Measurements from ENCODE around the gene AGFG1.

The AGFG1 gene
- total RNA-seq: 117 to 548 (median 153) reads per million in 3 experiments

GRCh38 chr2:227471924-227472264, at the start of gene AGFG1:
Gene AGFG1, plus strand, starts transcription at chr2:227472156. Its CDS starts 266 bp downstream, at chr2:227472422.
- DNase-seq: peak; percentile 78

DNA sequence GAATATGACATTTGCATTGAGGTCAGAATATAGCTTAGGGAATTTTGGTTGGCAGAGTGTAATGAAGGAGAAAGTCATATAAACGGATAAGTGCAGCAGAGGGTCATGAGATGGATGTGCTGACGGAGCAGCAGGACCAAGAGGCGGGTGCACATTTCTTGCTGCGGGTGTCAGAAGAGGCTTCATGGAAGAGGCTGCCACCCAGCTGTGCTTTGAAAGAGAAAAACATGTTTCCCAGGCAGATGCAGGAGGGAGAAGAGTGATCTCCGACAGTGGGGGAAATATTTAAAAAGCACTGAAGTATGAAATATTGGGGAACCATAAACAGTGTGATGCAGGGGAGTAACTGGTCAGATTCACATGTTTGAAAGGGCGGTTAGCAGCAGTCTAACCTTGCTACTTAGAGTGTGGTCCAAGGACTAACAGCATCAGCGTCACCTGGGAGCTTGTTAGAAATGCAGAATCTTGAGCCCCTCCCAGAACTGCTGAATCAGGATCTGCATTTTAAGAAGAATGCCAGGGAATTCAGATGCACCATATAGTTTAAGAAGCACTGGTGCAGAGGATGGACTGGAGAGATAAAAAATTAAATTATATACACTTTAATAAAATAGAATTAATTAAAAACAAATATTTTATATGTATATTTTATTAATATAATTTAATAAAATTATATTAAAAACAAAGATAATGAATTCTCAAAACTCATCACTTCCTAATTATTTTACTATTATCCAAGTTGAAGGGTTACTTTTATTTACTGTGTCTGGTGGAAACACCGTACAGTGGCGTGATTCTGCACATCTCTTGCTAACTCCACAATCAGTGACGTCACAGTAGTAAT, 48.1 kb upstream of the AGFG1 start:
- DNase-seq: no peak

DNA sequence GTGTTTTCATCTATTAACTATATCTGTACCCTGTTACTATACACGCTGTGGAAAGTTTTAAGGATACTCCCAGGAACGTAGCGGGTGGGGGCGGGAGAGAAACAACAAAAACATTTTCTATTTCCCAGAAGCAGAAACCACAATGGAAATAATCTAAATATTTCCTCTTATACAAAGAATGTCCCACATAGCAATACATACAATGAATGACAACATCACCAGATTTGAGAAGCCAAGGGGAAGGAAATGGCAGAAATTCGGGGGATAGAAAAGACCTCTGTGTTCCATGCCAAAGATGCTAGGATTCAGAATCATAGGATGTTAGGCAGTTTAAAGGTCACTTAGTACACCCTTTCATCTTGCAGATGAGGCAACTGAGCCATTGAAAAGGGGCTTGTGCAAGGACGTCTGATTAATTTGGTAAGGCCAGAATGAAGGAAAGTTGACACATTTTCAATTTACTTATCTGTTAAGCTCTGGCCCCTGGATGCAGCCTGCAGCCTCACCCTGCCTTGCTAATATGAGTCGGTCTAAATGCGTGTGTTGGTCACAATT, 43.1 kb upstream of the AGFG1 start:
- no peak for DNase-seq

DNA sequence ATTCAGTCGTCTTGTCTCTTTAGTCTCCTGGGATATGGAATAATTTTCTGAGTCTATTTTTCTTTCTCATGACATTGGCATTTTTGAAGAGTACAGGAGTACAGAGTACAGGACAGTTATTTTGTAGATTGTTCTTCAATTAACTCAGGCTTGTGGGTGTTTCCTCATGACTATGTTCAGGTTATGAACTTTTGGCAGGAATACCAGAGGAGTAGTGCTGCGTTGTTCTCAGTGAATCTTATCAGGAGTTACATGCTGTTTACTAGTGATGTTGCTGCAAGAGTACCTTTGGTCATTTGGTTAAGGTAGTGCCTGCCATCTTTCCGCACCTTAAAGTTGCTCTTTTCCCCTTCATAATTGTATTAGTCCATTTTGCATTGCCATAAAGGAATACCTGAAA, 41.3 kb upstream of the AGFG1 start:
- DNase-seq: no peak

GRCh38 chr2:227433171-227433570, 38.8 kb upstream of the AGFG1 start:
- DNase-seq: no peak

DNA sequence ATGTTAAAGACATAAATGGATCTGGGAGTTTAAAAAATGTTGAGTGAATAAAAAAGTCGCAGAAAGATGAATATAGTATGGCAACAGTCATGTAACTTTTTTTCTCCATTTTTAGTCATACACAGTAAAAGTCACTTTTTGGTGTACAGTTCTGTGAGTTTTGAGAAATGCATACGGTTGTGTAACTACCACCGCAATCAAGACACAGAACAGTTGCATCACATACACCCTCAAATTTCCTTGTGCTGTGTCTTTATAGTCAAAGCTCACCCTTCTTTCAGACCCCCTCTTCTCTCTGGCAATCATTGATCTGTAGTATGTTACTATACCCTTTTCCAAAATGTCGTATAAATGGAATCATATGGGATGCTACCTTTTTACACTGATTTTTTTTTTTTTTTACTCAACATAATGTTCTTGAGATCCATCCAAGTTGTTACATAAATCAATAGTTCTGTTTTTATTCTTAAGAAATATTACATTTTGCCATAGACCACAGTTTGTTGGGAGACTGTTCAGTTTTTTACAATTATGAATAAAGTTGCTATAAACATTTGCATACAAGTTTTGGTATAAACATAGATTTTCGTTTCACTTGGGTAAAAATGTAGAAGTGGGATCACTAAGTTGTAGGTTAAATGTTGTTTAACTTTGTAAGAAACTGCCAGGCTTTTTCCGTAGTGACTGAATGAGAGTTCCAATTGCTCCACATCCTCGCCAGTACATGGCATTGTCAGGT, 35.4 kb upstream of the AGFG1 start:
- DNase-seq: no peak

GRCh38 chr2:227439214-227439613, 32.7 kb upstream of the AGFG1 start:
- DNase-seq: no peak

GRCh38 chr2:227442639-227443038, 29.3 kb upstream of the AGFG1 start:
- DNase-seq: no peak

DNA sequence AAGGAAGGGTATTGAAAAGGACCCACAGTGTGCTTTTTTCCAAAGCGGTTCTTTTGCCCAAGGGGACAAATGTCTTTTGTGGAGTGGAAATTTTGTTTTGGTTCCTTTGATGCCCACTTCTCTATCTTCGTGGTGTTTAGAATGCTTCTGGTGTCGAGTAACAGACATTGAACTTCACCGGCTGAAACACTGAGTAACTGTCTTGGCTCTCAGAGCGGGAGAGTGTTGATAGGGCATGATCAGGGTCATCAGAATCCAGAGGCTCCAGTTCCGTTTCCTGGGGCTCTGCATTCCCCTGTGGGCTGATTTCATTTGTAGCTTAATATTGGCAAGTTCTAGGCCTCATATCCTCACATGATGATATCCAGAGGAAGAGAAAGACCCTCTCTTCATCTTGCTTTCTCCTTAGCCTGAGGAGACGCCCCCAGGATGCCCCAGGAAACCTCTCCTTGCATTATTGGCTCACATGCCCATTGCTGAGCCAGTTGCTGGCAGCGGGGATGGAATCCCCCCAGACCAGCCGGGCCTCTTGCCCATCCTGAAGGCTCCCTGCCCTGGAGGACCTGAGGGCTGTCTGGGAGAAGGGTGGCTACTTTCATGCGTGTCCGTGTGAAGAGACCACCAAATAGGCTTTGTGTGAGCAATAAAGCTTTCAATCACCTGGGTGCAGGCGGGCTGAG, 27.9 kb upstream of the AGFG1 start:
- DNase-seq: no peak

DNA sequence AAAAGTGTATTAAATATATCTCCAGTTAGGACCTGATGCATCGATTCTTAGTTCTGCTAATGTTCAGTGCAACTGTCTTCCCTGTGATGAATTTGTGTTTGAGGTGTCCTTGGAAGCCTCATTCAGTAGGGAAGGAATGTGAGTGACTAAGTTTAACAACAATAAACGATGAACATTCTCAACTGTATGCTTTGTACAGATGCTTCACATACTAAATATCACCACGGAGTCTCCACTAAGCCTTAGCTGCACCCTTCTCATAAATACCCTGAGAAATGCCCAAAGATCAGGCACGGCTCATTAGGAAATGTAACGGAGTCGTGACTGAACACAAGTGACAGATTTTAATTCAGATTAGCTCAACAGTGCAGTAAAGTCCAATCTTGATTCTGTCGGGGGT, 24.4 kb upstream of the AGFG1 start:
- no peak for DNase-seq

DNA sequence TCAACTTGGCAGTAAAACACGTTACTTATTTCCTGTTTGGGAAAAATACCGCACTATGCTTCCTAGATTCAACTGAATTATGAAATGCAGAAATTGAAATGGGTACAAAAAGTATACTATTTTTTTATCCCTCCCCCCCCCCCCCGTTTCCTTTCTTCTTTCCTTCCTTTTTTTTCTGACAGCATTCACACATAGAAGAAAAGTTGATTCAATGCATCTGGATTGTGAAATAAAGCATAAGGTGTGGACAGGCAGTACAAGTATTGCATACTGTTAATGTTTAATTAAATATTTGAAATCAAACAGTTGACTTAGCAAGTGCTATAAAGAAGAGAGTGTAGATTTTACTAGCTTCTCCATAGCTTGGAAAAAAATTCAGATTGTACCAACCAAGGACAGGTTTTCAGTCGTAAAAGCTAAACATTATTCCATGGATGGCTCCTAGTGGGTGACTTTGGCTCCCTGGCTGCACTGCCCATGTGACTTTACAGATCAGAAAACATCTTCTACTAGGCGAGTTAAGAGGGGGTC, 21.6 kb upstream of the AGFG1 start:
- no peak for DNase-seq

GRCh38 chr2:227450926-227451654, 20.9 kb upstream of the AGFG1 start:
- no peak for DNase-seq

DNA sequence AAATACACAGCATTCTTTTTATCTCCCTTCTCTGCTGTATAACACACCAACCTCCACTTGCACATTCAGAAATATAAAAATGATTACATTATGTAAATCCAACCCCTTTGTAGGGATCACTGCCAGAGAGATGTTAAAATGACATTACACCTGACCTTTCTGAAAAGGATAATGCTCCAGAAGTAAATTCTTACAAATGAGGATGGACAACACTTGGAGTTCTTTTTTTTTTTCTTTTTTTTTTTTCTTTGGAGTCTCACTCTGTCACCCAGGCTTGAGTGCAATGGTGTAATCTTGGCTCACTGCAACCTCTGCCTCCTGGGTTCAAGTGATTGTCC, 20.3 kb upstream of the AGFG1 start:
- DNase-seq: no peak

DNA sequence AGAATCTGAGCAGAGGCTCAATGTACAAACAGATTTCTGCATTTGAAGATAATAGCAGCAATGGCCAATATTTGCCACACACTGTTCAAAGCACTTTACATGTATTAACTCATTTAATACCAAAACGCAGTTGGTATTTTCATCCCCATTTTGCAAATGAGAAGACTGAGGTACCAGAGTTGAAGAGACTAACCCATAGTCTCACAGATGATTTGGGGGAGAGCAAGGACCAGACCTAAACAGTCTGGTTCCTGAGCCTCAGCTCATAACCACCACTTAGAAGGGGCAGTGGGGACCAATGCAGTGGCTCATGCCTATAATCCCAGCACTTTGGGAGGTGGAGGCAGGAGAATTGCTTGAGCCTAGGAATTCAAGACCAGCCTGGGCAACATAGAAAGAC, 18.1 kb upstream of the AGFG1 start:
- no peak for DNase-seq

DNA sequence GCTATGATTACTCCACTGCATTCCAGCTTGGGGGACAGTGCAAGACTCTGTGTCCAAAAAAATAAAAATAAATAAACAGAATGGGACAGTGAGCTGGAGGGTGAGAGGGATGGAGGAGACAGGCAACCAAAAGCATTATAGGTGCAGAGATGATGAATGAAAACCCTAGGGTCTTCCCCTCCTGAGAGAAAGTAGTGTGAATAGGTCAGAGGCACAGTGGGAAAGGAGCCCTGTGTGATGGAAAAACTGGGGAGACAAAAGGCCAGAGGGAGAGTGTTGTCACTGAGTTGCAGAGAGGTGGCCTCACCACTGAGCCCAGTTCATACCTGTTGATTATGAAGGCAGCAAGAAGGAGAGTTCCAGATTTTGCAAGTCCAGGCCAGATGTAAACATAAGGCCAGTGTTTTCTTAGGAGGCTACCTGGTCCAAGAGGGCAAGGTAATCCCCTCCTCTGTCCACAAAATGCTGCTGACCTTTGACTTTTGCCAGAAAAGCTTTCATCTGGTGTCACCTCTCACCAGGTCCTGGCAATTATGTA, 17.6 kb upstream of the AGFG1 start:
- DNase-seq: no peak

- DNase-seq: no peak
Observed at GRCh38 chr2:227455200-227455599, 16.8 kb upstream of the AGFG1 start.

DNA sequence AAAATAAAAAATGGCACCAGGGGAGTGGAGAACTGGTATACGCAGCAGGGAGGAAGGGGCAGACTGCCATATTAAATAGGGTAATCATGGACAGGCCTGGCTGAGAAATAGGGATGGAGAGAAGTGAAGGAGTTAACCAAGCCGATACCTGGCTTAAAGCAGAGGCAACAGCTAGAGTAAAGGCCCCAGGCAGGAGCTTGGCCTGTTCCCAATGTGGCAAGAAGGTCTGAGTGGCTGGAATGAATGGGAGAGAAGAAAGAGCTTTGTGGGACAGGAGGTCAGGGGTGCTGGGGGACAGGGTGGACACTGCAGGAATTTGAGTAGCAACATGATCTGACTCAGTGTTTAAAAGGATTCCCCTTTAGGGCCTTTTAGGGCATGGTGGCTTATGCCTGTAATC, 15.9 kb upstream of the AGFG1 start:
- DNase-seq: no peak

GRCh38 chr2:227456772-227457171, 15.2 kb upstream of the AGFG1 start:
- no peak for DNase-seq

GRCh38 chr2:227460070-227460485, 11.9 kb upstream of the AGFG1 start:
- peak; percentile 48 for DNase-seq

- no peak for DNase-seq
Observed at GRCh38 chr2:227460833-227461232, 11.1 kb upstream of the AGFG1 start.

- DNase-seq: no peak
Observed at GRCh38 chr2:227461811-227462461, 10.0 kb upstream of the AGFG1 start.
